Measurements from ENCODE around the gene SETD4. TPM values are rescaled to one million over a fixed set of nuclear protein-coding genes. Genes with fewer than 3 reads are reported as not detected.

SETD4 gene
- total RNA-seq, 1 donor from 2014 or later = 28.4 TPM

DNA sequence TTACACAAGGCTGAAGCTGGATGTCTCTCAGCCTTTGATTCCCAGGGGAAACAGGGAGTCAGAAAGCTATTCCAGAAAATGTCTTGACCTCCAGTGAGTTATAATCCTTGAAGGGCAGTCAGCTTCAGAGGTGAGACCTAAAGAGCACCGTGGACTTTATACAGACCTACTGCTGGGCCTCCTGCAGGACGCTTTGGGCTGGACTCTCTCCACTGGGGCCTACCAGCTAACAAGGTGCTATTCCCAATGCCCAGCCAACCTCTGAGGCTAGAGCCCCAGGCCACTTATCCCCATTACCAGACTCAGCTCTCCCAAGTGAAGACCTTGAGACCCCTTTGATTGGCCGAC lies 6.6 kb downstream of the SETD4 start:
- H3K27ac Mint-ChIP-seq (ENCODE audit: unreplicated experiment) = no peak overlapping the region
- no peak for DNase-seq (ENCODE audit: low read depth, low spot score)
- no peak overlapping the region for H3K4me3 Mint-ChIP-seq
- no peaks in the 10 kb centered on the region for H3K9me3 Mint-ChIP-seq
- peaks cover 39% of the 10 kb centered on the region for H3K36me3 Mint-ChIP-seq (ENCODE audit: low read depth)
- no peaks in the 10 kb centered on the region for H3K27me3 Mint-ChIP-seq (ENCODE audit: low read depth)
- H3K4me1 Mint-ChIP-seq = peaks cover 11% of the 10 kb centered on the region
- TF ChIP-seq, protein P1, sequence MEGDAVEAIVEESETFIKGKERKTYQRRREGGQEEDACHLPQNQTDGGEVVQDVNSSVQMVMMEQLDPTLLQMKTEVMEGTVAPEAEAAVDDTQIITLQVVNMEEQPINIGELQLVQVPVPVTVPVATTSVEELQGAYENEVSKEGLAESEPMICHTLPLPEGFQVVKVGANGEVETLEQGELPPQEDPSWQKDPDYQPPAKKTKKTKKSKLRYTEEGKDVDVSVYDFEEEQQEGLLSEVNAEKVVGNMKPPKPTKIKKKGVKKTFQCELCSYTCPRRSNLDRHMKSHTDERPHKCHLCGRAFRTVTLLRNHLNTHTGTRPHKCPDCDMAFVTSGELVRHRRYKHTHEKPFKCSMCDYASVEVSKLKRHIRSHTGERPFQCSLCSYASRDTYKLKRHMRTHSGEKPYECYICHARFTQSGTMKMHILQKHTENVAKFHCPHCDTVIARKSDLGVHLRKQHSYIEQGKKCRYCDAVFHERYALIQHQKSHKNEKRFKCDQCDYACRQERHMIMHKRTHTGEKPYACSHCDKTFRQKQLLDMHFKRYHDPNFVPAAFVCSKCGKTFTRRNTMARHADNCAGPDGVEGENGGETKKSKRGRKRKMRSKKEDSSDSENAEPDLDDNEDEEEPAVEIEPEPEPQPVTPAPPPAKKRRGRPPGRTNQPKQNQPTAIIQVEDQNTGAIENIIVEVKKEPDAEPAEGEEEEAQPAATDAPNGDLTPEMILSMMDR (conservative IDR thresholded peaks at IDR 0.05) = no peak

DNA sequence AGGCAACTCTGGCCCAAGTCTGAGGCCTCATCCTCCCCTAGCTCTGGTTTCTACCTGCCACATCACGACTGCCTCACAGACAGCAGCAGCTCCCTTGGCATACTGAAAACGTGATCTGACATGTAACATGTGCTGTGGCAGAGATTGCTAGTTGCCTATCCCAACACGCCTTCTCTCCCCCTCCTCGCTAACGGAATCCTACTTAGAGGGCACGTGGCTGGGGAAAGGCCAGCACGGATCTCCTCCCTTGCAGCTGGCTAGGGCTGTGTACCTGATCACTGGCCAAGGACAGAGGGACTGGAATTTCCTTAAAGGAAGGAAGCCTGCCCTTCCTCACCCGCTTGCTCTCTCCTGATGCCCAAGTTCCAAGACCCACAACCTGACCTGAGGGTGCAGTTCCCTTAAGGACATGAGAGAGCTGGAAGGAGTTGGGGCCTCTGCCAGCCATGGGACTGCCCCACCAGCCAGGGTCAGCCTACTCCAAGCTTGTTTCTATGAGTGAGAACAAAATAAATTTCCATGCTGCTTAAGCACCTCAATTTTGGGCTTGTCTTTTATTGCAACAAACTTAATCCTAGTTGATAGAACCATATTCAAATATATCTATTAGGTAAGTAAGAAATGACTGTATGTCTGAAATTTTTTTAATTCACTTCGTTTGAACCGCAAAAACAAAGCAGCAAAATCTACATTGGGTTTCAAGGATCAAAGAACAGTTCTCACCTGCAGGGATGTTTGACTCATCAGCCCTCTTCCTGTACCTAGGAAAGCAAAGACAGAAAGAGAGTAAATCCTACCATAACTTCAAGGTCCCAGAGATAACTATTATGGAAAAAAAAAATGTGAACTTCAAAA lies 7.2 kb downstream of the SETD4 start:
- TF ChIP-seq, protein P1 (conservative IDR thresholded peaks at IDR 0.05) = no peak
- DNase-seq (ENCODE audit: low read depth, low spot score) = no peak
- Mint-ChIP-seq H3K4me3 (no peak overlapping the region), H3K36me3 (ENCODE audit: low read depth) (peaks cover 42% of the 10 kb centered on the region), H3K27me3 (ENCODE audit: low read depth) (no peaks in the 10 kb centered on the region), H3K4me1 (peaks cover 7% of the 10 kb centered on the region), H3K9me3 (no peaks in the 10 kb centered on the region), H3K27ac (ENCODE audit: unreplicated experiment) (no peak overlapping the region)

DNA sequence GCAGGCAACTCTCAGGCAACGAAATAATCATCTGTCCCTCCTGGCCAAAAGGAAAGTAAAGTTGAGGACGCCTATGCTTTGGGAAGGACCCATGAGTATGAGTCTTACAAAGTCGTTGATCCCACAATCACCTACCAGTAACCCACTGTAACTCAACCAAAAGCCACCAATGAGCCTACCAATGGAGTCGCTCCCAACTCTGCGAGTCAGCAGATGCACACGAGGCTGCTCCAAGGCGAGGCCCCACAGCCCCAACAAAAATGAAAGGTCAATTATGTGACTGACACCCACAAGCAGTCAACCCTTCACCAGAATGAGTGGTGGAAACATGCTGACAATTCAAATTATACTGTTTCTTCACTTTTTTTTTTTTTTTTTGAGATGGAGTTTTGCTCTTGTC lies 12.0 kb downstream of the SETD4 start:
- H3K9me3 Mint-ChIP-seq = no peaks in the 10 kb centered on the region
- H3K4me1 Mint-ChIP-seq = no peaks in the 10 kb centered on the region
- H3K36me3 Mint-ChIP-seq (ENCODE audit: low read depth) = peaks cover 30% of the 10 kb centered on the region

DNA sequence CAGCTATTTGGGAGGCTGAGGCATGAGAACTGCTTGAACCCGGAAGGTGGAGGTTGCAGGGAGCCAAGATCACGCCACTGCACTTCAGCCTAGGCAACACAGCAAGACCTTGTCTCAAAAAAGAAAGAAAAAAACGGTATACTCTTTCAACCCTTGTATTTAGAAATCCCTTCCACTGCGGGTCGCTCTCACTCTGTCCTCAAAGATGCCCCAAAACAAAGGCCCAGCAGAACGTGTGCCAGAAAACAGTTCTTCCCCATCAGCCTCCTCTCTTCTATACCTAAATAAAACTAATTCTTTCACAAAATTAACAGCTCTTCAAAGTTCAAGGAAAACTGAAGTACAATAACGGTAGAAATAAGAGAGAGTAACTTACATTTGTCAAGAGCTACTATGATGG lies 13.2 kb downstream of the SETD4 start:
- Mint-ChIP-seq H3K27ac (ENCODE audit: unreplicated experiment) (no peak overlapping the region), H3K36me3 (ENCODE audit: low read depth) (peaks cover 30% of the 10 kb centered on the region), H3K4me3 (no peak overlapping the region), H3K27me3 (ENCODE audit: low read depth) (no peaks in the 10 kb centered on the region), H3K4me1 (no peaks in the 10 kb centered on the region), H3K9me3 (no peaks in the 10 kb centered on the region)
- DNase-seq (ENCODE audit: low read depth, low spot score) = no peak
- TF ChIP-seq, protein P1 (conservative IDR thresholded peaks at IDR 0.05) = no peak

More for the DNA sequence above, 12.0 kb downstream of the SETD4 start:
- no peaks in the 10 kb centered on the region for H3K27me3 Mint-ChIP-seq (ENCODE audit: low read depth)
- no peak for DNase-seq (ENCODE audit: low read depth, low spot score)
- H3K27ac Mint-ChIP-seq (ENCODE audit: unreplicated experiment) = no peak overlapping the region
- no peak overlapping the region for H3K4me3 Mint-ChIP-seq
- TF ChIP-seq, protein P1 (conservative IDR thresholded peaks at IDR 0.05) = no peak

DNA sequence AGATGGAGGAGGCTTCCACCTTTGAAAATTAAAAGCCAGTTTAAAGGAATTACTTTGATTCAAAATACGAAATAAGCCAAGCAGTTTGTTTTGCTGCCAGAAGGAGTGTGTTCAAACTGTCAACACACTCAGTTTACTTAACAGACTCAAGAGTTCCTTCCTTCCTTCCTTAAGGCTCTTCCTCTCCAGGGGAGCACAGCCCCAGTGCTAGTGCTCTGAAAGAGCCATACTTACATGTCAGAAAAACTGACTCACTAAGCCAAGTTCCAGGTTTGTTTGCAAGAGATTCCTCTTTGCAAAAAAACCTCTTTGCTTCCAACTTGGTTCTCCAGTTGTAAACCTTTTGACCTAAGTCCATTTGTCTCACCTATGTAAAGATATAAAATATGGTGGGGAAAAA lies 14.3 kb downstream of the SETD4 start:
- Mint-ChIP-seq H3K9me3 (no peaks in the 10 kb centered on the region), H3K36me3 (ENCODE audit: low read depth) (peaks cover 26% of the 10 kb centered on the region), H3K27me3 (ENCODE audit: low read depth) (no peaks in the 10 kb centered on the region), H3K27ac (ENCODE audit: unreplicated experiment) (no peak overlapping the region), H3K4me3 (no peak overlapping the region), H3K4me1 (no peaks in the 10 kb centered on the region)
- DNase-seq (ENCODE audit: low read depth, low spot score) = no peak
- TF ChIP-seq, protein P1 (conservative IDR thresholded peaks at IDR 0.05) = no peak
